Omental fat pad (tissue), 4 donors: ENCODE data around the gene AMOTL2. TPM values are rescaled to one million over a fixed set of nuclear protein-coding genes. Genes with fewer than 3 reads are reported as not detected.
A peak's percentile ranks its signal among the peaks of the same experiment; 100 is the strongest.

Experiments
- ATAC-seq: fragments of 150-250 bp; one replicate; pipeline ENCODE4 v1.9.1; 2016; ENCODE audit warnings: mild to moderate bottlenecking, moderate library complexity; ENCODE audit not compliant: low FRiP score
- DNase-seq: peaks from one replicate; pipeline ENCODE4 v3.0.0-alpha.2; 2019; ENCODE audit warnings: low spot score
- total RNA-seq, 4 donors: library from RNA; depleted of rRNA; stranded (reverse); fragments of >200 nt; gene quantifications; one replicate each; pipeline ENCODE4 v1.1.0, GENCODE V29; 2016
- TF ChIP-seq, protein P1 (sequence below), 3 donors: fragments of 450-650 bp; IDR thresholded peaks; one replicate each; pipeline ENCODE4 v1.5.1; 2016 to 2017; ENCODE audit warnings: antibody characterized with exemption in 3 of 3, mild to moderate bottlenecking in 3 of 3, moderate library complexity in 2 of 3

AMOTL2 gene
- total RNA-seq, 4 donors from 2014 or later: 99.0 to 201 (median 158) TPM

DNA sequence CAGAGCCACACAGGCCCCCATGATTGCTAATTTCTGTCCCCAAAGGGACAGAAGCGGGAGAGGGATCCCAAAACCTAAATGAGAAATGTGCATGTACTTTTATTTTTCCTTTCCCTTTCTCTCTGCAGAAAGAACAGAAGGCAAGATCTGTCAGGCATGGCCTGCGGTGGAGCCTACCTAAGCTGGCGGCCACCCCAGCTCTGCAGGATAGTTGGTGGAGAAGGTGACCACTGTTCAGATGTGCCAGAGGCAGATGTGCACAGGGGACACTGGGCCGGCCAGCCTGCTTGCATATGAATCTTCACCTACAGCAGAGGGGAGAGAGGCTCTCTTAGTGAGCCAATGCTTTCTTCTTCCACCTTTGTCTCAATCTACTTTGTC lies 2.1 kb upstream of the AMOTL2 start:
- TF ChIP-seq, protein P1, sequence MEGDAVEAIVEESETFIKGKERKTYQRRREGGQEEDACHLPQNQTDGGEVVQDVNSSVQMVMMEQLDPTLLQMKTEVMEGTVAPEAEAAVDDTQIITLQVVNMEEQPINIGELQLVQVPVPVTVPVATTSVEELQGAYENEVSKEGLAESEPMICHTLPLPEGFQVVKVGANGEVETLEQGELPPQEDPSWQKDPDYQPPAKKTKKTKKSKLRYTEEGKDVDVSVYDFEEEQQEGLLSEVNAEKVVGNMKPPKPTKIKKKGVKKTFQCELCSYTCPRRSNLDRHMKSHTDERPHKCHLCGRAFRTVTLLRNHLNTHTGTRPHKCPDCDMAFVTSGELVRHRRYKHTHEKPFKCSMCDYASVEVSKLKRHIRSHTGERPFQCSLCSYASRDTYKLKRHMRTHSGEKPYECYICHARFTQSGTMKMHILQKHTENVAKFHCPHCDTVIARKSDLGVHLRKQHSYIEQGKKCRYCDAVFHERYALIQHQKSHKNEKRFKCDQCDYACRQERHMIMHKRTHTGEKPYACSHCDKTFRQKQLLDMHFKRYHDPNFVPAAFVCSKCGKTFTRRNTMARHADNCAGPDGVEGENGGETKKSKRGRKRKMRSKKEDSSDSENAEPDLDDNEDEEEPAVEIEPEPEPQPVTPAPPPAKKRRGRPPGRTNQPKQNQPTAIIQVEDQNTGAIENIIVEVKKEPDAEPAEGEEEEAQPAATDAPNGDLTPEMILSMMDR (IDR thresholded peaks at IDR 0.05): no peak
- DNase-seq (peak; percentile 15), ATAC-seq (no peak)

DNA sequence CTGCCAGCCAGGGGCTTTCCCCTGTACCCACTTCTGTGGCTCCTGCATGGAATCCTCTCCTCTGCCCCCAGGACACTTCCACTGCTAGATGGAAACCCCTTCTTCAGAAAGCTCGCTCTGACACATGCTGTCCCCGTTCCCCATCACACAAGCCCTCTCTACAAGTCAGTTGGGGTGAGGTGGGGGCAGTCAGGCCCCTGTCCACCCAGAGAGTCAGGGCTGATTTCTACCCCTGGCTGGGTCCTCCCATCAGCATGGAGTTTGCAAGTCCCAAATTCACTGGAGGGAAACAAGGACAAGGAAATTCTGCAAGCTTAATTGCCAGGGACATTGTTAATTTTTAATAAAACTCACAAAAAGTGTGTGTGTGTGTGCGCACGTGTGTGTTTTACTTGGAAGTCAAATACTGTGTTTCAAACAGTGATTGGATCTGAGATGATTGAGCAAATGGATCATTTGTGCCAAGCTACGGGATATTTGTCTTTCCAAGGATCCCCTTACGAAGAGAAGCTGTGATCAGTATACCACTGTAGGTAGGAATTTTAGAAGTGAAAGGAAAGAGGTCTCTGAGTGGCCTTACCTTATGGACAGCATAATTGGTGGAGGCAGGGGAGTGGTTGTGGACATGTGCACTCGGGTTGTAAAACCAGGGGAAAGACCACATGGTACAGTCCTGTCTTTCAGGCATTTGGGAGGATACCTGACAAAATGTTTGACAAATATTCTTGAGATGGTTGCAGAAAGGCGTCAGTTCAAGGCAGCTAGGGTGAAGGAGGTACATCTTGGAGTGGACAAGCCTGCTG lies 1.5 kb upstream of the AMOTL2 start:
- TF ChIP-seq, protein P1 (IDR thresholded peaks at IDR 0.05): no peak
- no peak for ATAC-seq
- peak; percentile 14 for DNase-seq

- DNase-seq: no peak
- TF ChIP-seq, protein P1 (IDR thresholded peaks at IDR 0.05): no peak
- ATAC-seq: peak; percentile 30
These were observed 739 bp upstream of the AMOTL2 start for GRCh38 chr3:134374791-134375581.

- ATAC-seq: peak; percentile 28
- peak; percentile 41 for DNase-seq
- TF ChIP-seq, protein P1 (IDR thresholded peaks at IDR 0.05): no peak
These were observed 759 bp downstream of the AMOTL2 start for GRCh38 chr3:134373271-134374104.

DNA sequence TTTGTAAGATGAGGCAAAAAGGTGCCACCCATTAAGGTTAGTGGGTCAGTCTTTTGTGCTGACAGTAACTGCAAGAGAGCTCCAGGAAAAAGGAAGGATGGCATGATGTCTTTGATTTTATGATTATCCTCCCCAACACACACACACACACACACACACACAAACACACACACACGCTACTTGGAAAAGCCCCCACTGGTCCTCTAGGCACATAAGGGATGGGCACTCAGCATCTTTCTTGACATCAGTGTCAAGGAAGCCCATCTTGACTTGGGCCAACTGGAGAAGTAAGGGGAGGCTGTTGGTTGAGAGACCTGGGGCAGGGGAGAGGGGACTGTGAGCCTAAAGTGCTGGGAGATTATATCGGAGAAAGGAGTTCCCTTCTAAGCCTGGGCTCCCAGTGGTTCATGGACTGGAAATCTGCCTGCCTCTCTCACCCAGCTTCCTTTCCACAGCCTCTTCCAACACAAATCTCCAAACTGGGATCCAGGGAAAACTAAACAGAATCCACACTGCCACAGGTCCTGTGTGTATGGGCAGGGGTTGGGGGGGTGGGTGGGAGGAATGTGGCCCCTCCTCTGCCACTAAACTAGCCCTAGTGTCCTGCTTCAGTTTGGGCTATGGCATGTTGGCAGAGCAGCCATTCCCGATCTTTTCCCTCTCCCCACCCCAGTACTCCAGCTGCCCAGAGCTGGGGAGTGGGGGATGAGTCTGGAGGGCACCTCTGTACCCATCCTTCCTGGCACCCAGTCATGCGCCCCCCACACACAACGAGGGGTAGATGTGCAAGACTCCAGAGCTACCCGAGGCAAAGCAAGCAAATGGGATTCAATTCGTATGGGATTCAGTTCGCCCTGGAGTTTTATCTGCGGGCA lies 1.6 kb downstream of the AMOTL2 start:
- DNase-seq (no peak), ATAC-seq (no peak)
- TF ChIP-seq, protein P1 (IDR thresholded peaks at IDR 0.05): no peak
